RWPE2 (cell line): ENCODE measurements around the gene TMIGD3.

Source experiments
- ATAC-seq: fragments of 200-7000 bp; cut with Tn5 transposase; 3 replicates; pipeline ENCODE4 v1.9.1; 2021; ENCODE audit warnings: low read depth
- DNase-seq: peaks from one replicate; pipeline ENCODE4 v3.0.0-alpha.2; 2020; ENCODE audit warnings: low spot score
- H3K27ac ChIP-seq: fragments of 450-650 bp; 2 replicates; pipeline ENCODE4 v1.5.1; 2017; ENCODE audit warnings: mild to moderate bottlenecking; ENCODE audit not compliant: poor library complexity, severe bottlenecking
- H3K27me3 ChIP-seq: fragments of 250-450 bp; sonication (Bioruptor Pico); 2 replicates; pipeline ENCODE4 v1.5.1; 2021; ENCODE audit warnings: mild to moderate bottlenecking, moderate library complexity; ENCODE audit not compliant: insufficient read depth, poor library complexity, severe bottlenecking
- H3K36me3 ChIP-seq: fragments of 250-450 bp; sonication (Bioruptor Pico); 2 replicates; pipeline ENCODE4 v1.5.1; 2020; ENCODE audit warnings: low read depth, mild to moderate bottlenecking, moderate library complexity
- H3K4me1 ChIP-seq: fragments of 250-450 bp; sonication (Bioruptor Pico); 2 replicates; pipeline ENCODE4 v1.5.1; 2021; ENCODE audit warnings: mild to moderate bottlenecking, moderate library complexity; ENCODE audit not compliant: insufficient read depth, poor library complexity, severe bottlenecking
- H3K4me3 ChIP-seq: fragments of 250-450 bp; sonication (Bioruptor Pico); 2 replicates; pipeline ENCODE4 v1.5.1; 2021; ENCODE audit warnings: mild to moderate bottlenecking, moderate library complexity; ENCODE audit not compliant: severe bottlenecking
- H3K9me3 ChIP-seq: fragments of 250-450 bp; sonication (Bioruptor Pico); 2 replicates; pipeline ENCODE4 v1.5.1; 2021; ENCODE audit warnings: mild to moderate bottlenecking, moderate library complexity; ENCODE audit not compliant: severe bottlenecking
- CTCF ChIP-seq: fragments of 450-650 bp; IDR thresholded peaks from one replicate; pipeline ENCODE4 v1.5.1; 2017; ENCODE audit warnings: mild to moderate bottlenecking, moderate library complexity; ENCODE audit not compliant: poor library complexity, severe bottlenecking

Gene TMIGD3

GRCh38 chr1:111515291-111516004, 12.0 kb upstream of the TMIGD3 start:
- DNase-seq (no peak), ATAC-seq (peak; percentile 65; the same call in 2 of the 3 replicates)
- no peaks in the 10 kb centered on the region for H3K36me3 ChIP-seq
- H3K9me3 ChIP-seq: no peaks in the 10 kb centered on the region
- no peak for TF ChIP-seq CTCF
- no peak overlapping the region for H3K27ac ChIP-seq
- H3K4me1 ChIP-seq: no peaks in the 10 kb centered on the region
- H3K4me3 ChIP-seq: no peak overlapping the region
- H3K27me3 ChIP-seq: no peaks in the 10 kb centered on the region

GRCh38 chr1:111513410-111514020, 10.1 kb upstream of the TMIGD3 start:
- H3K36me3 ChIP-seq: no peaks in the 10 kb centered on the region
- ATAC-seq (no peak), DNase-seq (no peak)
- no peaks in the 10 kb centered on the region for H3K9me3 ChIP-seq
- H3K4me1 ChIP-seq: no peaks in the 10 kb centered on the region
- no peak overlapping the region for H3K4me3 ChIP-seq
- H3K27me3 ChIP-seq: no peaks in the 10 kb centered on the region
- TF ChIP-seq CTCF: no peak
- no peak overlapping the region for H3K27ac ChIP-seq

GRCh38 chr1:111512931-111513330, 9.5 kb upstream of the TMIGD3 start:
- Histone ChIP-seq H3K9me3 (no peaks in the 10 kb centered on the region), H3K27ac (no peak overlapping the region), H3K4me3 (no peak overlapping the region), H3K27me3 (no peaks in the 10 kb centered on the region), H3K4me1 (peaks cover 1% of the 10 kb centered on the region), H3K36me3 (no peaks in the 10 kb centered on the region)
- DNase-seq (no peak), ATAC-seq (no peak)
- no peak for TF ChIP-seq CTCF

GRCh38 chr1:111512132-111512889, 8.9 kb upstream of the TMIGD3 start:
- no peak overlapping the region for H3K4me3 ChIP-seq
- H3K27ac ChIP-seq: no peak overlapping the region
- peaks cover 8% of the 10 kb centered on the region for H3K4me1 ChIP-seq
- ATAC-seq: no peak
- TF ChIP-seq CTCF: no peak
- no peaks in the 10 kb centered on the region for H3K36me3 ChIP-seq
- DNase-seq: no peak
- H3K27me3 ChIP-seq: no peaks in the 10 kb centered on the region
- H3K9me3 ChIP-seq: no peaks in the 10 kb centered on the region
